Non-pigmented ciliary epithelial cell (primary cell): Measurements from ENCODE around the gene KATNBL1.

Source experiments
- DNase-seq: peaks from one replicate; pipeline ENCODE4 v3.0.0-alpha.2; 2010; ENCODE audit warnings: low read depth

The KATNBL1 gene, protein sequence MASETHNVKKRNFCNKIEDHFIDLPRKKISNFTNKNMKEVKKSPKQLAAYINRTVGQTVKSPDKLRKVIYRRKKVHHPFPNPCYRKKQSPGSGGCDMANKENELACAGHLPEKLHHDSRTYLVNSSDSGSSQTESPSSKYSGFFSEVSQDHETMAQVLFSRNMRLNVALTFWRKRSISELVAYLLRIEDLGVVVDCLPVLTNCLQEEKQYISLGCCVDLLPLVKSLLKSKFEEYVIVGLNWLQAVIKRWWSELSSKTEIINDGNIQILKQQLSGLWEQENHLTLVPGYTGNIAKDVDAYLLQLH

DNA sequence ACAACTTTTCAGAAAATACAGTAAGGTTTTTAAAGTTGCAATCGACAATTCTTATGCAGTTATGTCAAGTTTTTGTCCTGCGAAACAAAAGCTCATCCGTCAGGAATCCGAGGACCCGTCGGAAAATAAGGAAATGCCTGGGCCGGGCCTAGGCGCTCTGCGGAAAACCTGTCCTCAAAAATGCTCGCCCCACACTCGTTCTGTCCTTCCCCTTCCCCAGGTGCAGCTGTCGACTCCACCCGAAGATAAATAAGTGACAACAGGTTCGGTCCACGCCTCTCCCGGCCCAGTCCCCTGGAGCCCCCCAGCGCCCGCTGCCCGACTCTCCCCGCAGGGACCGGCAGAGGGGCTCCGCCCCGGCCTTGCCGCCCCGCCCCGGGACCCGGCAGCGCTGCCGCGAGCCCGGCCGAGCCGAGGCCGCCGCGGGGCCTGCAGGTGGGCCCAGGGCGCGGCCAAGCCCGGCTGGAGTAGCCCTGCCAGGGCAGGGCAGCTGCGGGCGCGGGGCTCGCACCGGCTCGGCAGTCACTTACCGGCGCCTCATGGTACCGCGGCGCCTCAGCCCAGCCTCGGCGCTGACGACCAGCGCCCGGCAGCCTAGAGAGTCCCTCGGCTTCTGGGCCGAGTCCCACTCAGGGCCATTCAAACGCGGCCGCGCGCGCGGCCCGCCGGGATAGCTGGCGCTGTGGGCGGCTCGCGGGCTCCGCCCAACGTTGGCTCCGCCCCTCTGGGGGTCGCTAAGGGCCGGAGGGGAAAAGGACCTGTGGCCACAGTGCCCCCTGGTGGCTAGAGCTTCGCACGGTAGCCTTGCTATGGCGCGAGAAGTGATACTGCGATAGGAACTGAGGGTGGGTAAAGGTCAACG lies at the start of gene KATNBL1:
Gene KATNBL1, minus strand, starts transcription at position 676 of the 862 bp plus-strand sequence. CDS start 46,420 bp downstream, outside the sequence.
- DNase-seq: peak; percentile 53

DNA sequence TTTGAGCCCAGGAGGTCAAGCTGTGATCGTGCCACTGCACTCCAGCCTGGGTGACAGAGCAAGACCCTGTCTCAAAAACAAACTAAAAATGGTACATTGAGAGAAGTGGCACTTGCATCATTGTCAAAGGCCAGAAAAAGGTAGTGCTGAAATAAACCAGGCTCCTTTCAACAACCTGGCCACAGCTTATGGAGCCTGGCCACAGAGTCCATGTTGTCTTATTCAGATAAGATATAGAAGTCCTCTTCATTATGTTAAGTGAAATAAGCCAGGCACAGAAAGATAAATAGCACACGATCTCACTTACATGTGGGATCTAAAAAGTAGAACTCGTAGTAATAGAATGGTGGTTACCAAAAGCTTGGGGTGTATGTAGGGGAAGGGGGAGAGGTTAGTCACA lies 49.7 kb upstream of the KATNBL1 start:
- DNase-seq: no peak

DNA sequence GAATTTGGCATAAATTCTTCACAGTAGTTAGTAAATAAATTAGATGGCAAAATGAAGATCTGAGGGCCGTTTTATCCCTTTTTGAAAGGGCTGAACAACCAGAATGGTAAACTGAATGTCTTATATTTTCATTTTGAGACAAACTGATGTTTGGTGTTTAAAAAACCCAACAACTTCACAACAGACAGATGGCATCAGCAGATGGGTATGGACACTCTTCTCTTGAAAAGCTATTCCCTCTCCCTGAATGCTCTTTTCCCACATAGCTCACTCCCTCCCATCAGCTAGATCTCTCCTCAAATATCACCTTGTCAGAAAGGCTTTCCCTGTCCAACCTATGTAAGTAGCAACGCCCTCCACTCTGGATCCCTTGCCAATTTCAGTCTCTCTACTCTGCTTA lies 48.3 kb upstream of the KATNBL1 start:
- DNase-seq: no peak

DNA sequence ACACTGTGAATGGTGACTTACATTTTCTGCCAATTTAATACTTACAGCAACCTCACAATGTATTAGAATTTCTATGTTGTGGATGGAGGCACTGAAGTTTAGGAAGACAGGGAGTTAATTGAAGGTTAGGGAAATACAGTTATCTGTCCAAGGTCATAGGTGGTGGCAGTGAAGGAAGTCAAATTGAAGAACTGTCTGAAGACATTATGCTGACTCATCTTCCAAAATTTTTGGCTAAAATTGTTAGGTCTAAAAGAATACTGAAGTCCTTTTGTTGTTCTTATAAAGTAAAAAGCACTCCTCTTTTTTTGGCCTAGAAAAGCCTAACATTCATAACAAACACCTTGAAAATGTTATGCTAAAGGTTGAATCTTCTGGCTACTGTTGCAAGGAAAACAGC lies 42.6 kb upstream of the KATNBL1 start:
- DNase-seq: no peak

DNA sequence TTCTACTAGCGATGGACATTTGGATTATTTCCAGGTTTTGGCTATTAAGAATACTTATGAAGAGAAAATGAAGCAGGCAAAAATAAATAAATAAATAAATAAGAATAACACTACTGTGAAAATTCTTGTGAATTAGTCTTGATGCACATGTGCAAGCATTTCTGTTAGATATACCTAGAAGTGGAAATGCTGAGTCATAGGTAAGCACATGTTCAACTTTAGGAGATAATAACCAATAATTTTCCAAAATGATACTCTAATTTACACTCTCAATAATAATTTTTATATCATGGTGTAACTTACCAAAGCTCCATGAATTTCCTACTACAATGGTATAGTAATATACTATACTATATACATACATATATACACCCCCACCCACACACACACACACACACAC lies 38.3 kb upstream of the KATNBL1 start:
- no peak for DNase-seq

DNA sequence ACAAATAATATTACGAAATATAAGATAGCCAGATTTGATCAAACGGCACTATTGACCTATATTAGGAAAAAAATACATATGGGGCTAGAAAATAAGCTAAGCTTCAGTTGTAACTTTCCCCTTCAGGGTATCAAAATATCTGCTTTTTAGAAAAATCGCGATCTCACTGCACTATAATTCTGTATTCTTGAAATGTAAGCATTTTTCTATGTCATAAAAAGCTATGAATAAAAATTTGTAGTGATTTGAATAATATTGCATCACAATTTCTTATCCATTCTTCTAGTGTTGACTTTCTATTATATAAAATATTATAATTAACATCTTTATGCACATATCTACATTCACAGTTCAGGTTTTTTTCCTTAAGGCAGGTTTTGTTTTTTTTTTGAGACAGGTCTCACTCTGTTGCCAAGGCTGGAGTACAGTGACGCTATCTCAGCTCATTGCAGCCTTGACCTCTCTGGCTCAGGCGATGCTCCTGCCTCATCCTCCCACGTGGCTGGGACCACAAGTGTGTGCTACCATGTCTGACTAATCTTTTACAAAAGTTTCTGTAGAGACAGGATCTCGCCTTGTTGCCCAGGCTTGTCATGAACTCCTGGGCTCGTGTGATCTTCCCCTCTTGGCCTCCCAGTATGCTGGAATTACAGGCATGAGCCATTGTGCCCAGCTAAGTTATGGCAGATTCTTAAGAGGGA lies 36.5 kb upstream of the KATNBL1 start:
- DNase-seq: no peak

DNA sequence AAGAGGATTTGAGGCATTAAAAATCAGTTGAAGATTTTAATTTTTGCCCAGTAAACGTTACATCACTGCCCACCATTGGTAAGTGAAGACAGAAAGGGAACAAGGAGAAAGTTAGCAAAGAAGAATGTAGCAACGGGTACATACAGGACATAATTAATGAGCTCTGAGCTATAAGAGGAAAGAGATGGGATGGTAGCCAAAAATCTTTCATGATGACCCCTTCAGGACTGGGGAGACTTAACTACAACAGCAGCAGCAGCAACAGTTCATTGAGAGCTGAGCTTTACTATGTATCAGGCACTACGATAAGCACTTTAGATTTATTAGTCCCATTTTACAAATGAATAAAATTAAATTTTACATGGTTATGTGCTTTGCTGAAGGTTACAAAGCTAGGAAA lies 33.3 kb upstream of the KATNBL1 start:
- DNase-seq: no peak

DNA sequence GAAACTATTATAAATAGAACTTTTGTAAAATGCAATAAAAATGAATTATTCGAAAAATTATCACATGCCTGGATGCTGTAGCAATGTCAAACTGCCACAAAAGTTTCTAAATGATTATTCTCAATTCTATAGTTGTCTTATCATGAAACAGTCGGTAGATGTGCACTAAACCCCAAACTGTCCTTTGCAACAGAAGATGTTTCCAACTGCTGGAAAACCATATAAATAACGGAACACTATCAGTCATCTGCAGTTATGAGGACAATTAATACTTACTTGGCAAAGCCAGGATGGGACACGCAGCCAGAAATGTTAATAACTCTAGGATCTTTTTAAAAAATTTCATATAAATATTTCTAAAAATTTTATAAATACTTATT lies 32.4 kb upstream of the KATNBL1 start:
- DNase-seq: no peak

DNA sequence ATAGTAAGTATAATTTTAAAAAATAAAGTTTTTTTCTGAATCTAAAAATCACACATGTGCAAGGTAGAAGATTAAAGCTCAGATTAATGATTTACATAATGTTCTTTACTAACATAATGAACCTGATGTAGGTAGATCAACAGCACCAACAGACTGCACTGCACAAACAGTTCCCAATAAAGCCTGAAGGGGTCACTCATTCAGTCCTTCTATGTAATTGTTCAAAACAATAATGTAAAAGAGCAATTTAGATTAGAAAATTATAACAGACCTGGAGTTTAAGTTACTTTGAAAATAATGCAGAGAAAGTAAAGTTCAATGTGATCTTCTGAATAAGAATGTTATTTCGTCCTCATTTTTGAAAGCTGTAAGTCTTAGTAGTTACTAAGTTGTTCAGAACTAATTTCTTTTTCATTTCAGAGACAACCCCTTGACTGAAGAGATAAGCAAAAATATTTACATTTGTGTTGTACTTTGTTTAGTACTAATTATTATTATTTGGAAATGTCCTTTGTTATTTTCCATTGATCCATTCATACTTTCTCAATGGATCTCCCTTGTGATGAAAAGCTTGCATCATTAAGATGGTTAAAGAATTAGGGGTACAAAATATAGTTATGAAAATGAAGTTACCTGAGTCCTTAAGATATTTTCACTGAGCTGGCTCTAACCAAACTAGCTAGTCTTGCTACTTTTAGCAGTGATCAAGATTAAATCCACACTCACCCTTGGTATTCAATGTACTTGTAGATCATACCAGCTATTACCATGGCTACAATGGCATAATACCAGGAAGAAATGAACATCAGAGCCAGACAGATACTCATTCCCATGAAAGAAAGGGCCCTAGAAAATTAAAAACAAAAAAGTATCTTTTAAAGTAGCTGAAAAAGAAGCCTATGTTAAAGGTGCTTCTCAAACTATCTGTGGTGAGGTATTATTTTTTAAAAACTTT lies 31.8 kb upstream of the KATNBL1 start:
- DNase-seq: peak; percentile 19

DNA sequence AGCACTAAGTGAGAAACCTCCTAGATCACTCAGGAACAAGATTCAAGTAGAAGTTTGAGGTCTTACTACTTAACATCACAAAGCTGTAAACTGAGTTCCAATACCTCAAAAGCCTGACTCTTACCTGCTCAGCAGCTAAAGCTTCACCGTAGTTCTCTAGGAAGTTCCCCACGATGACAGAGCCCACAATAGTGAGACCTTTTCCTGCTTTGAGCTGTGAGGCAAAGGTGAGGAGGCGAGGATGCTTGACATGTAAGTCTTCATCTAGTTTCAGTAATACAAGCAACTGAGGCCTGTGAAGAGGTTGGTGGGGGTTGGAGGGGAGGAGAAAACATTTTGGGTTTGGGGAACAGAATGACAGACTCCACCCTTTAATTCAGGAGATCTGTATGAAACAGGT lies 30.6 kb upstream of the KATNBL1 start:
- no peak for DNase-seq

DNA sequence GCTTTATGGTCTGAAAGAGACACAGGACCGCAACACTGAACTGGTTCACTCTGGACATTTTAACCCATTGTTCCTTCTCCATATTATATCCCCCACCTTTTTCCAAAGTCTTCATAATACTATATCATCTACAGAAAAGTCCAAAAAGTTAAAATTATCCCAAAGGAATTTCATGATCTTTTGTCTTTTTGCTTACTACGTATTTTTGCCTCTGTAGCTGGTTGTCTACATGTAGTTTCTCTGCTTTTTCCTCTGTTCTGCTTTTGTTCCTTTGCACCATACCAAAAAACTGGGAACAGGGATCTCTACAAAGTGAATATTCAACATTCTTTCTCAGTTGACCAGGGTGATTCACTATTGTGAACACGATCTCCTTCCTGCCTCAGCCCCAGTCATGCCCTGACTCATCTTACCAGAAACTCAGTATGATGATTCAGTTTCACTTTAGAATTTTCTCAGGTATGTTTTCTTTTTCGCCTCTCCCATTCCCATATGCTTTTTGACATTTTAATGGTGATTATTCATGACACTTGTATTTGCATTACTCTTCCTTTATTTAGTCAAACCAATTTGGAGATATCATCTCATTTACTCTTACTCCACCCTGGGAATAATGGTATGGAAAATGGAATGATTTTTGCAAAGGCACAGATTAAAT lies 29.4 kb upstream of the KATNBL1 start:
- peak; percentile 77 for DNase-seq

DNA sequence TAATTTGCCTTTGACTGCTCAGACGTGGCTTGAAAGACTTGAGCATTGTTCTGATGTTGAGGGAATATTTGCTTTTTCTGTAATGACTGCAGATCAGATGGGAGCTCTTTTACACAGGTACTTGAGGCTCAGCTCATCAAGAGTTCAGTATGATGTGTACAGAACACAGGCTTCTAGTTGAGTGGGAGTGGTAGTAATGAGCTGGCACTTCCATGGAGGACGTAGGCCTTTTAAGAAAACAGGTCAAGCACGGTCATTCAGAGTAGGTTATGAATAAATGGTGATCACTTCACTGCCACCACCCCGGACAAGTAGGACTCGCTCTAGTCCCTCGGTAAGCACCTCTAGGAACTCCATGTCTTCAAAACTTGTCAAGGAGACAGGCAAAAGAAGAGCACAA lies 23.7 kb upstream of the KATNBL1 start:
- no peak for DNase-seq

DNA sequence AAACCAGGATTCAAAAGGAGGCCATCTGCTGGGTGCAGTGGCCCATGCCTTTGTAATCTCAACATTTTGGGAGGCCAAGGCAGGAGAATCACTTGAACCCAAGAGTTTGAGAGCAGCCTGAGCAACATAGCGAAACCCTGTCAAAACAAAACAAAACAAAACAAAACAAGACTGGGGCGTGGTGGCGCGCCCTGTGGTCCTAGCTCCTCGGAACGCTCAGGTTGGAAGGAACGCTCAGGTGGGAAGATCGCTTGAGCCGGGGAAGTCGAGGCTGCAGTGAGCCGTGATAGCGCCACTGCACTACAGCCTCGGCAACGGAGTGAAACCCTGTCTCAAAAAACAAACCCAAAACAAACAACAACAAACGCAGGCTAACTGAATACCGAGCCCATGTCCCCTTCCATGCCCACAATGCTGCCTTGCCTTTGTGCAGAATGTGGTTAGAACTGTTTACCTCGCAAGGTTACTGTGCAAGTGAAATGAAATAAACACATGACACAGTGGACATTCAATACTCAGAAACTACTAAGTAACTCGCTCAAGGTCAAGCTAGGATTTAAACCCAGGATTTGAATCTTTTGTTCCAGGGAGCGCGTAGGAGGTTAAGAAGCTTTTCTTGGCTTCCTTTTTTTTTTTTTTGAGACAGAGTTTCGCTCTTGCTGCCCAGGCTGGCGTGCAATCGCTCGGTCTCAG lies 14.2 kb upstream of the KATNBL1 start:
- no peak for DNase-seq

DNA sequence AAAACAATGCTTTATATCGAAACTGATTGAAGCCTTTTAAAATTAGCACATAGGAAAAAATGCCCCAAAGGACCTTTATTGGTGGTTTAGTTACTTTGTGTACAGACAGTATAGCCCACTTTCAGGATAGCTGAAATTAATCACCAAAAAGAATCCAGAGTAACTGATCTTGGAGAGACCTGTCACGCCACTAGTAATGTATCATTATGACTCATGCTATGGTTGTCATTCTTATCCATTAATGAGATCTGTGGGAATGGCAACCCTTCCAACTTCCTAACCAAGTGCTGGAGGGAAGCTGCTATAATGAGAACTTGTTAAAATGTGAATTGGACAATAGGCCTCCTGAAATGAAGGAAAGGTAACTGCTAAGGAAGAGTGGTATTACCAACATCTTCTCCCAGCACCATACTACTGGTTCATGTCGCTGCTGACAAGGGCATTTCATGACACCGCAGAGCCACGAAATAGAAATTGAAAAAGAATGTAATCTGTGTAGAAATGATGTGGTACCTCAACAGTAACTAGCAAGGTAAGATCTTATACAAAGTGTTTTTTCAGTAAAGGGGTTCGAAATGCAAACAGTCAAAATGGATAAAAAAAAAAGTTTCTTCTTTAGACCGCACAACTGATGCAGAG lies 7.8 kb upstream of the KATNBL1 start:
- DNase-seq: no peak

DNA sequence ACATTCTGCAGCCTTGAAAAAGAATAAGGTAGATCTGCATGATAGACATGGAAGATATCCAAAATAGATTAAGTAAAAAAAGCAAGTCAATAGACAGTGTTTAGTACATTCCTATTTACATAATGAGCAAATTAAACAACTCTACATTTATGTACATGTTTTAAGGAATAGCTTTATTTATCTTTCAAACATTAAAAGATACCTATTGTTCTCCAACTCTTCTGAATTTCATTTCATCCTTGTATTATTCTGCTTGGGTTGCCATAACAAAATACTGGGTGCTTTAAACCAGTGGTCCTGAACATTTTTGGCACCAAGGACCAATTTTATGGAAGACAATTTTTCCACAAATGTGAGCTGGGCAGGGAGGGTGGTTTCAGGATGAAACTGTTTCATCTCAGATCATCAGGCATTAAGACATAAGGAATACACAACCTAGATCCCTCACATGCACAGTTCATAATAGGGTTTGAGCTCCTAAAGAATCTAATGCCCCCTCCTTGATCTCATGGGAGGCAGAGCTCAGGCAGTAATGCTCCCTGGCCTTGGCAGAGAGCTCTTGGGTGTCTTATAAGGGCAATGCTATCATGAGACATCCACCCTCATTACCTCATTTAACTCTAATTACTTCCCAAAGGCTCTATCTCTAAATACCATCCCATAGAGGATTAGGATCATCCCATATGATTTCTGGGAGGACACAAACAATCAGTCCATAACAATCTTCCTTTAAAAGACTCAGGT lies 6.8 kb upstream of the KATNBL1 start:
- DNase-seq: no peak

DNA sequence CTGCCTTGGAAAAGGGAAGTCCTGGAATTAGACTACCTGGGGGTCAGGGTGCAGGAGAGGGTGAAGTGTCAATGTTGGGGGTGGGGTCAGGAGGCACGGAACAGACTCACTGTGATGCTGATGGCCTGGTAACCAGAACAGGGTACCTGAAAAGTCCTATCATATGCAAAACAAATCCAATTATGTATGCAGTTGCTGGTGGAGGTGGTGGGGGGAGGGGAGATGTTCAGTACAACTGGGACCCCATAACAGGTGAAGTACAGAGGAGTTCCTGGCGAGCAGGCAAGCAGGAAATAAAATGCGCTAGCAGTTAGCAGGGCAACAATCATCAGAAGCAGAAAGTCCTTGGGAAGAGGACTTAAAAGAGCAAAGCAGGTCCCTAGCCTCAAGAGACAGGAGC lies 4.2 kb upstream of the KATNBL1 start:
- no peak for DNase-seq

DNA sequence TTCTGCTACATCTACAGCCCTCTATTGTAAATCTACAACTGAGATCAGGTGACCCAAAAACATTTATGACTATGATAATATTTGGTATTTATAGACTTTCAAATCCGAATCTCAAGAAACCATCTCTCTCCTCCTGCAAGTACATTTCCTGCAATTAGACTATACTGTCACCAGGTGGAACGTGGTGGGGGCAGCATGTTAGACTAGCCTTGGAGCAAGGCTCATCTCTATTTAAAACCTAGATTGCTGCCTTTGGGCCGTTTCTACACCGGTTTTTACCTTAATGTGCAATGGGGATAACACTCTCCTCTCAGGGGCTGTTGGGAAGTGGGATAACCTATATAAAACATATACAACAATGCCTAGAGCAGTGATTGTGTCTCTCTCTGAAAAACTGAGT lies 3.8 kb upstream of the KATNBL1 start:
- no peak for DNase-seq

DNA sequence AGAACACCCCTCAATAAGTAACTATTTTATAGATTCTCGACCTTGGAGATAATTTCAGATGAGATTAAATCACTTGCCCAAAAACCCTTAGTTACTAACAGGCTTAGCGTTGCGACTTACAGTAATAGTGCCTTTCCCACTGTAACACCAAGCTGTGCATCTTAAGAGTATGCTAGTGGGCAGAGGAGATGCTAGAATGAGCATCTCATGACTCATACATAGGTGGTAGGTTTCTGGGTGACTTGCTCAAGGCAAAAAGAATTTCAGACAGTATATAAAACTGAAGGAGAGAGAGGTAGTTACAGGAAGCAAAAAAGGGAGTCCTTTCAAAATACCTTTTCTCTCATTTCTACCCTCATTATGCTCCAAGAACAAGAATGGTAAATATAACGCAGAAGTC lies 3.9 kb downstream of the KATNBL1 start:
- no peak for DNase-seq

DNA sequence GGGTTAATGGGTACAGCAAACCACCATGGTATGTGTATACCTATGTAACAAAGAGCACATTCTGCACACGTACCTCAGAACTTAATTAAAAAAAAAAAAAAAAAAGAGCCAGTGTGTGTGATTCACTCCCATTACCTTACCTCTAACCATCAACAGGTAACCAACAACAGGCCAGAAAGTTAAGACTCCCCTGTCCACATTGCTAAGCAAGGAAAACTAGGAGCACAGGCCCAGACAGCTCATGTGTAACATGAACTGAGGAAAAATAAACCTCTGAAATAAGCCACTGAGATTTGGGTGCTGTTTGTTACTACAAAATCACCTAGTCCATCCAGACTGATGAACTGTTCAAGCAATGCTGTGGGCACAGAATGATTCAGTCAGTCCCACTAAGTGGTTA lies 6.0 kb downstream of the KATNBL1 start:
- no peak for DNase-seq
